OCI-LY1 (cell line): ENCODE results near the gene CLEC17A.

Experiments used
- CTCF ChIP-seq: fragments of 200-600 bp; sonication (generic), shearing (Covaris generic); IDR thresholded peaks from 2 replicates; pipeline ENCODE4 v1.5.1; 2017; ENCODE audit warnings: mild to moderate bottlenecking, antibody characterized with exemption, low read length, moderate library complexity, mixed read lengths
- EZH2 ChIP-seq: fragments of 200-600 bp; sonication (generic), shearing (Covaris generic); IDR thresholded peaks from 2 replicates; pipeline ENCODE4 v1.8.0; 2017; ENCODE audit warnings: borderline replicate concordance, mixed run types, mild to moderate bottlenecking, antibody characterized with exemption, low read length, moderate library complexity, mixed read lengths

- no peak for TF ChIP-seq EZH2
- TF ChIP-seq CTCF: no peak
Measured at GRCh38 chr19:14648506-14648905, 65.6 kb downstream of the CLEC17A start.
